Stimulated activated CD8-positive, alpha-beta memory T cell treated with anti-CD3 and anti-CD28 coated beads, Interleukin-15, amount 100 ng/mL, for 4 hours (primary cell): ENCODE data around the gene TMEM82.

Experiments
- DNase-seq, 2 donors: peaks; one replicate each; pipeline ENCODE4 v3.0.0-alpha.2; 2020; ENCODE audit warnings: low read depth in 2 of 2

The TMEM82 gene

GRCh38 chr1:15720861-15721260 lies 21.4 kb upstream of the TMEM82 start:
- no peak for DNase-seq

- no peak for DNase-seq
Observed at GRCh38 chr1:15722411-15722810, 19.9 kb upstream of the TMEM82 start.

- DNase-seq = no peak
Observed at GRCh38 chr1:15722836-15723532, 19.3 kb upstream of the TMEM82 start.

GRCh38 chr1:15723631-15724246 lies 18.6 kb upstream of the TMEM82 start:
- no peak for DNase-seq

- DNase-seq = no peak
Observed at GRCh38 chr1:15724949-15725880, 17.1 kb upstream of the TMEM82 start.

GRCh38 chr1:15726508-15726907 lies 15.8 kb upstream of the TMEM82 start:
- no peak for DNase-seq

- DNase-seq = no peak
Observed at GRCh38 chr1:15727021-15727420, 15.3 kb upstream of the TMEM82 start.

GRCh38 chr1:15727424-15727823 lies 14.9 kb upstream of the TMEM82 start:
- DNase-seq = no peak

GRCh38 chr1:15727866-15728534 lies 14.3 kb upstream of the TMEM82 start:
- no peak for DNase-seq

- DNase-seq = no peak
Observed at GRCh38 chr1:15728937-15729657, 13.2 kb upstream of the TMEM82 start.

- no peak for DNase-seq
Observed at GRCh38 chr1:15730423-15730822, 11.9 kb upstream of the TMEM82 start.

- no peak for DNase-seq
Observed at GRCh38 chr1:15730936-15731335, 11.4 kb upstream of the TMEM82 start.

GRCh38 chr1:15731735-15732685 lies 10.3 kb upstream of the TMEM82 start:
- DNase-seq = no peak

- no peak for DNase-seq
Observed at GRCh38 chr1:15732686-15733081, 9.6 kb upstream of the TMEM82 start.

GRCh38 chr1:15733218-15733725 lies 9.0 kb upstream of the TMEM82 start:
- no peak for DNase-seq

- no peak for DNase-seq
Observed at GRCh38 chr1:15733726-15734226, 8.5 kb upstream of the TMEM82 start.

- DNase-seq = no peak
Observed at GRCh38 chr1:15734296-15734695, 8.0 kb upstream of the TMEM82 start.

GRCh38 chr1:15734901-15735300 lies 7.4 kb upstream of the TMEM82 start:
- no peak for DNase-seq

- no peak for DNase-seq
Observed at GRCh38 chr1:15735304-15736037, 6.8 kb upstream of the TMEM82 start.
